ENCODE measurements around the gene PLEKHG7. TPM values are rescaled to one million over a fixed set of nuclear protein-coding genes. Genes with fewer than 3 reads are reported as not detected.
"Not testable (repeated sequence)": the region's sequence is repeated elsewhere in the genome, so short reads cannot be mapped to it uniquely, and the experiment has no call there.

Gene PLEKHG7
- total and polyA plus RNA-seq, 10 of the 15 experiments (the other 5 are each of a cell fraction or from before 2014, with no cell fraction given) = 0.16 to 1.3 (median 0.65) TPM; not detected in 1

GRCh38 chr12:92702754-92703679 lies at the start of gene PLEKHG7 (continued):
- peak; percentile 37 for TF ChIP-seq CUX1 (IDR thresholded peaks at IDR 0.05; ENCODE audit: insufficient replicate concordance, low read depth, low read length)

- H2AFZ ChIP-seq (ENCODE audit: control insufficient read depth, low read depth, low read length); H3K4me1 ChIP-seq (ENCODE audit: control insufficient read depth, insufficient read depth, low read length); BruUV-seq (replicated peaks); ATAC-seq; H3K79me2 ChIP-seq (ENCODE audit: control insufficient read depth, insufficient read depth, low read length); in situ Hi-C loops (cut with MboI); H3K9ac ChIP-seq (ENCODE audit: control insufficient read depth, insufficient read depth, low read length); H4K20me1 ChIP-seq (ENCODE audit: control insufficient read depth, insufficient read depth); H3K27me3 ChIP-seq (replicated peaks in 1 of 2; ENCODE audit: control insufficient read depth in 2 of 2, insufficient read depth in 2 of 2, low read length in 1 of 2); H3K27ac ChIP-seq (ENCODE audit: control insufficient read depth, insufficient read depth); H3K36me3 ChIP-seq (ENCODE audit: control insufficient read depth in 2 of 2, insufficient read depth in 2 of 2, low read length in 1 of 2); DNase-seq (ENCODE audit: low read depth, low spot score); FAIRE-seq; H3K4me2 ChIP-seq (ENCODE audit: control insufficient read depth, insufficient read depth); H3K9me3 ChIP-seq (replicated peaks; ENCODE audit: control insufficient read depth, insufficient read depth, low read length); H3K4me3 ChIP-seq: not testable (repeated sequence)
- ChIA-PET RAD21 (ENCODE audit: unreplicated experiment) (interaction anchor here (0.6 to 1.1 kb wide), 2 partner anchors 732 to 1273 kb away, joined by 3 to 6 read pairs; no protein-coding TSS in a partner anchor), SMC1A (ENCODE audit: uncharacterized antibody, unreplicated experiment) (interaction anchor here (0.9 to 2.6 kb wide), 4 partner anchors 80 to 1272 kb away, joined by 3 to 8 read pairs (median 4); no protein-coding TSS in a partner anchor), POLR2A (interaction anchor here (1.2 kb wide), 1 partner anchor 11 kb away, joined by 3 read pairs; no protein-coding TSS in a partner anchor), CTCF (interaction anchor here (0.8 to 3.8 kb wide), 4 partner anchors 16 to 1272 kb away, joined by 3 to 17 read pairs (median 3); no protein-coding TSS in a partner anchor)
- intact Hi-C loops (cut with micrococcal nuclease; ENCODE audit: unreplicated experiment) = loop anchor here (5.0 kb wide), 4 partner anchors 152 to 842 kb away; no protein-coding TSS in a partner anchor
- 79% methylated on average over 4 of the region's 4 CpGs for WGBS (ENCODE audit: insufficient coverage, insufficient replicate concordance, low lambda C conversion rate, missing lambda C conversion rate)
Observed at GRCh38 chr12:92654256-92654655, 48.5 kb upstream of the PLEKHG7 start.
